Calu3 (cell line): Measurements from ENCODE around the gene LCK. TPM values are rescaled to one million over a fixed set of nuclear protein-coding genes. Genes with fewer than 3 reads are reported as not detected.
"Not testable (repeated sequence)": the region's sequence is repeated elsewhere in the genome, so short reads cannot be mapped to it uniquely, and the experiment has no call there.

Experiments
- BruUV-seq: library from RNA; stranded (reverse); fragments of 400-500 nt; replicated peaks from 2 replicates; lab custom pipeline; 2021; lab: Mats Ljungman, UMichigan
- CTCF ChIA-PET: fragments of 300-600 bp; sonication (Branson Sonifier 250); formaldehyde crosslinking; loops from one replicate; lab custom pipeline; 2022; ENCODE audit warnings: antibody characterized with exemption; lab: Charles Lee
- DNase-seq: peaks from one replicate; pipeline ENCODE4 v3.0.0; 2022
- H3K27ac Mint-ChIP-seq: one replicate; pipeline ENCODE4 v1.8.0; 2022; ENCODE audit warnings: mixed read lengths; ENCODE audit not compliant: unreplicated experiment
- H3K27me3 Mint-ChIP-seq: one replicate; pipeline ENCODE4 v1.8.0; 2022; ENCODE audit warnings: mixed read lengths; ENCODE audit not compliant: unreplicated experiment
- H3K36me3 Mint-ChIP-seq: one replicate; pipeline ENCODE4 v1.8.0; 2022; ENCODE audit warnings: mild to moderate bottlenecking, moderate library complexity, mixed read lengths; ENCODE audit not compliant: insufficient read depth, unreplicated experiment
- H3K4me1 Mint-ChIP-seq: one replicate; pipeline ENCODE4 v1.8.0; 2022; ENCODE audit warnings: mild to moderate bottlenecking, low read depth, mixed read lengths; ENCODE audit not compliant: unreplicated experiment
- H3K4me3 Mint-ChIP-seq: one replicate; pipeline ENCODE4 v1.8.0; 2022; ENCODE audit warnings: mild to moderate bottlenecking, low read depth, moderate library complexity, mixed read lengths; ENCODE audit not compliant: unreplicated experiment
- H3K9me3 Mint-ChIP-seq: one replicate; pipeline ENCODE4 v1.8.0; 2022; ENCODE audit warnings: low read depth, mixed read lengths; ENCODE audit not compliant: unreplicated experiment
- CTCF ChIP-seq: fragments of 200-600 bp; IDR thresholded peaks from one replicate; pipeline ENCODE4 v1.8.0; 2022; ENCODE audit warnings: antibody characterized with exemption; ENCODE audit not compliant: unreplicated experiment
- intact Hi-C: fragments of 100-400 bp; cut with micrococcal nuclease; formaldehyde crosslinking; loops from one replicate; pipeline ENCODE4 v1.10.0; 2022; ENCODE audit not compliant: unreplicated experiment
- total RNA-seq: library from RNA; stranded (reverse); gene quantifications from 2 replicates; pipeline ENCODE4 v1.2.3, GENCODE V29; 2022

The LCK gene
- total RNA-seq, 1 experiment from 2014 or later = 0.66 TPM

DNA sequence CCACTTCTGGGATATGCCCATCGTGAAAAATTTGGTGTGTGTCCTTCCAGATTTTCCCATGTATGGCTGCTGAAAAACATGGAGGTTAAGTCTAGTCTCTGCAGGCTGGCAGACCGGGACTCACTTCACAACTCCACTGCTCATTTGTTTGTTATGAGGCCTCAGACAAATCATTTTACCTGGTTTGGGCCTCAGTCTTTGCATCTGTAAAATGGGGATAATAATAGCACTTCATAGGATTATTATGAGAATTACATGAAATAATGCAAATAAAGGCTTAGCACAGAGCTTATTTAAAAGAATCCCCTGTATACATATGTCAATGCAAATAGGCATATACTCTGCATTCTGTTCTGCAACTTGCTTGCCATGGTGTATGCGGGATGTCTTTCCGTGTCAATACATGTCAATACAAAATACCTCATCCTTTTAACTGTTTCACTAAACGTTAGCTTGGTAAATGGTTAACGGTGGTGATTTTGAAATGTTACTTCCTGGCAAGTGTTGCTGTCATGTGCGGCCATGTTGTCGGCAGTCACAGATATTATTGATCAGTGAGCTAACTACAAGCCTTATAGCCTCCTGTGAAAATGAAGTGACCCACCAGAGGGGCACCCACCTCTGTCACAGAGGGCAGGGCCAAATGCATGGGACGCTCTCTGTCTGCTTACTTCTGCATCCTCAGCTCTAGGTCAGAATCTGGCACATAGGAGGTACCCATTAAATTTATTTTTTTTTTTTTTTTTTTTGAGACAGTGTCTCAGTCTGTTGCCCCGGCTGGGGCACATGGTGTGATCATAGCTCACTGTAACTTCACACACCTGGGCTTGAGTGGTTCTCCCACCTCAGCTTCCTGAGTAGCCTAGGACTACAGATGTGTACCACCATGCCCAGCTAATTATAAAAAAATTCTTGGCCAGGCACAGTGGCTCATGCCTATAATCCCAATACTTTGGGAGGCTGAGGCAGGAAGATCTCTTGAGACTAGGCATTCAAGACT is 4.3 kb downstream of the LCK start:
- intact Hi-C loops = no loop called here
- Mint-ChIP-seq H3K36me3 (no peaks in the 10 kb centered on the region), H3K27me3 (no peaks in the 10 kb centered on the region), H3K4me3 (no peak overlapping the region), H3K4me1 (peaks cover 4% of the 10 kb centered on the region), H3K9me3 (no peaks in the 10 kb centered on the region), H3K27ac (no peak overlapping the region)
- DNase-seq = no peak
- CTCF ChIA-PET = interaction anchor here (0.6 to 0.9 kb wide), 4 partner anchors 10 to 70 kb away, joined by 3 read pairs; no protein-coding TSS in a partner anchor
- no TSS peak for BruUV-seq
- TF ChIP-seq CTCF = no peak

GRCh38 chr1:32256473-32257226 is 5.6 kb downstream of the LCK start:
- TF ChIP-seq CTCF = no peak
- DNase-seq = no peak
- CTCF ChIA-PET = no interaction called here
- H3K4me1 Mint-ChIP-seq = no peaks in the 10 kb centered on the region
- no peak overlapping the region for H3K27ac Mint-ChIP-seq
- H3K27me3 Mint-ChIP-seq = no peaks in the 10 kb centered on the region
- H3K4me3 Mint-ChIP-seq = no peak overlapping the region
- intact Hi-C loops = no loop called here
- H3K36me3 Mint-ChIP-seq = no peaks in the 10 kb centered on the region
- no TSS peak for BruUV-seq
- no peaks in the 10 kb centered on the region for H3K9me3 Mint-ChIP-seq

- Mint-ChIP-seq H3K9me3 (no peaks in the 10 kb centered on the region), H3K4me1 (no peaks in the 10 kb centered on the region), H3K27ac (no peak overlapping the region), H3K4me3 (no peak overlapping the region), H3K27me3 (no peaks in the 10 kb centered on the region), H3K36me3 (no peaks in the 10 kb centered on the region)
- no peak for DNase-seq
- no peak for TF ChIP-seq CTCF
- BruUV-seq = no TSS peak
- CTCF ChIA-PET = no interaction called here
- intact Hi-C loops = no loop called here
Measured at GRCh38 chr1:32257227-32257508, 6.1 kb downstream of the LCK start.

DNA sequence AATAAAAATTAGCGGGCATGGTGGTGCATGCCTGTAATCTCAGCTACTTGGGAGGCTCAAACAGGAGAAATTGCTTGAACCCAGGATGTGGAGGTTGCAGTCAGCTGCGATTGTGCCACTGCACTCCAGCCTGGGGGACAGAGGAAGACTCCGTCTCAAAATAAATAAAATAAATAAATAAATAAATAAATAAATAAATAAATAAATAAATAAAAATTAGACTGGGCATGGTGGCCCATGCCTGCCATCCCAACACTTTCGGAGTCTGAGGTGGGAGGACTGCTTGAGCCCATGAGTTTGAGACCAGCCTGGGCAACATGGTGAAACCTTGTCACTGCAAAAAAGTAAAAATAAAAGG is 12.2 kb downstream of the LCK start:
- DNase-seq, intact Hi-C loops, H3K9me3 Mint-ChIP-seq, BruUV-seq, H3K4me3 Mint-ChIP-seq, H3K27me3 Mint-ChIP-seq, H3K36me3 Mint-ChIP-seq, H3K27ac Mint-ChIP-seq: not testable (repeated sequence)
- peaks cover 17% of the 10 kb centered on the region for H3K4me1 Mint-ChIP-seq
- CTCF ChIA-PET = interaction anchor here (1.2 kb wide), 1 partner anchor 21 kb away, joined by 3 read pairs; no protein-coding TSS in a partner anchor
